HCT116 (cell line): ENCODE measurements around the gene R3HDM4.

Experiments
- CTCF ChIP-seq, 3 experiments: fragments of 200-600 bp in 1 of 3; sonication (generic) in 1 of 3; IDR thresholded peaks in 2 of 3; conservative IDR thresholded peaks in 1 of 3; 2 replicates each; pipeline ENCODE4 v1.5.1; 2012 to 2017; ENCODE audit warnings: low read depth in 2 of 3, low read length in 2 of 3, antibody characterized with exemption in 1 of 3, borderline replicate concordance in 1 of 3, control low read depth in 1 of 3, mild to moderate bottlenecking in 1 of 3, mixed read lengths in 1 of 3, mixed run types in 1 of 3, moderate library complexity in 1 of 3; ENCODE audit not compliant: insufficient read depth in 1 of 3
- EZH2 ChIP-seq: fragments of 200-600 bp; sonication (generic); IDR thresholded peaks from 2 replicates; pipeline ENCODE4 v1.6.1; 2017; ENCODE audit warnings: antibody characterized with exemption, mixed run types
- EZH2phosphoT487 ChIP-seq: fragments of 200-600 bp; IDR thresholded peaks from 2 replicates; pipeline ENCODE4 v1.6.1; 2018; ENCODE audit warnings: antibody characterized with exemption, borderline replicate concordance
- MAX ChIP-seq: IDR thresholded peaks from 2 replicates; pipeline ENCODE4 v1.6.1; 2012
- POLR2A ChIP-seq: IDR thresholded peaks from 2 replicates; pipeline ENCODE4 v1.7.0; 2011; ENCODE audit warnings: borderline replicate concordance; ENCODE audit not compliant: insufficient read depth, insufficient read length; ENCODE audit errors: extremely low read depth
- POLR2AphosphoS5 ChIP-seq: IDR thresholded peaks from 2 replicates; pipeline ENCODE4 v1.6.1; 2011; ENCODE audit warnings: mild to moderate bottlenecking, low read depth, low read length, moderate library complexity
- RAD21 ChIP-seq: IDR thresholded peaks from 2 replicates; pipeline ENCODE4 v1.6.1; 2012; ENCODE audit warnings: low read depth, mild to moderate bottlenecking
- SRF ChIP-seq: IDR thresholded peaks from 2 replicates; pipeline ENCODE4 v1.6.1; 2012; ENCODE audit warnings: low read depth

GRCh38 chr19:926323-926588, 13.2 kb upstream of the R3HDM4 start:
- no peak for TF ChIP-seq CTCF (IDR thresholded peaks at IDR 0.05 in 2 of 3, conservative IDR thresholded peaks at IDR 0.05 in 1 of 3; ENCODE audit: borderline replicate concordance in 1 of 3, insufficient read depth in 1 of 3, low read depth in 2 of 3, low read length in 2 of 3)
- TF ChIP-seq MAX = no peak
- TF ChIP-seq POLR2A = no peak
- TF ChIP-seq EZH2 = no peak
- no peak for TF ChIP-seq SRF
- no peak for TF ChIP-seq EZH2phosphoT487
- TF ChIP-seq POLR2AphosphoS5 = no peak
- TF ChIP-seq RAD21 = no peak
